22Rv1 (cell line): ENCODE results near the gene DCUN1D2.

ENCODE experiments used
- H3K27ac ChIP-seq: fragments of 450-650 bp; 2 replicates; pipeline ENCODE4 v1.5.1; 2017
- ZFX ChIP-seq: fragments of 450-650 bp; IDR thresholded peaks from 2 replicates; pipeline ENCODE4 v1.6.1; 2017; ENCODE audit warnings: antibody characterized with exemption, borderline replicate concordance
- TF ChIP-seq, protein P1 (sequence below): fragments of 450-650 bp; IDR thresholded peaks from 2 replicates; pipeline ENCODE4 v1.5.1; 2017; ENCODE audit warnings: mild to moderate bottlenecking

DCUN1D2 gene

DNA sequence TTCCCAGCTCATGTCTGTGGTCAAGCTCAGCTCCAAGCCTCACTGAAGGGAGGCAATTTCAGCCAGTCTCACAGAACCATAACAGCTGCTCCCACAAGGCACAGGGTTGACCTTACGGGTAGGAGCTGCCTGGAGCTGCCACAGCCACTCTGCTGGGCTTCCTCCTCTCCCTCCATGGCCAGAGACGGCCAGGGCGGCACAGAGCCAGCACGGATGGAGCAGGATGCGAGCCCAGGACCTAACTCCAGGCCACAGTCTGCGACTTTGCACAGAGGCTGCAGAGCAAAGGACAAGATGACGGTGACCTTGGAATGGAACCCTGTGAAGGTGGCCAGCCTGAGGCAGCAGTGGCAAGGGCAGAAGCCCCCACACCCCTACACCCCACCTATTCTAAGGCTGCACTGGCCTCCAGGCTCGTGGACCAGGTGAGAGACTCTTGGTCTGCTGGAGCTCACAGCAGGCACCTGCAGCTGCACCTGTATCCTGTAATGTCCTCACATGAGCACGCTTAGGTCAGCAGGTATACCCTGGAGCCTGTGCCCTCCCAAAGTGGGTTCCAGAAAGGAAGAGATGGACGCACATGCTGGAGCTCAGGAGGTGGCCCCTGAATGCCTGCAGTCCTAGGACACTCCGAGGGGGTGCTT, 66.9 kb downstream of the DCUN1D2 start:
- TF ChIP-seq, protein P1, sequence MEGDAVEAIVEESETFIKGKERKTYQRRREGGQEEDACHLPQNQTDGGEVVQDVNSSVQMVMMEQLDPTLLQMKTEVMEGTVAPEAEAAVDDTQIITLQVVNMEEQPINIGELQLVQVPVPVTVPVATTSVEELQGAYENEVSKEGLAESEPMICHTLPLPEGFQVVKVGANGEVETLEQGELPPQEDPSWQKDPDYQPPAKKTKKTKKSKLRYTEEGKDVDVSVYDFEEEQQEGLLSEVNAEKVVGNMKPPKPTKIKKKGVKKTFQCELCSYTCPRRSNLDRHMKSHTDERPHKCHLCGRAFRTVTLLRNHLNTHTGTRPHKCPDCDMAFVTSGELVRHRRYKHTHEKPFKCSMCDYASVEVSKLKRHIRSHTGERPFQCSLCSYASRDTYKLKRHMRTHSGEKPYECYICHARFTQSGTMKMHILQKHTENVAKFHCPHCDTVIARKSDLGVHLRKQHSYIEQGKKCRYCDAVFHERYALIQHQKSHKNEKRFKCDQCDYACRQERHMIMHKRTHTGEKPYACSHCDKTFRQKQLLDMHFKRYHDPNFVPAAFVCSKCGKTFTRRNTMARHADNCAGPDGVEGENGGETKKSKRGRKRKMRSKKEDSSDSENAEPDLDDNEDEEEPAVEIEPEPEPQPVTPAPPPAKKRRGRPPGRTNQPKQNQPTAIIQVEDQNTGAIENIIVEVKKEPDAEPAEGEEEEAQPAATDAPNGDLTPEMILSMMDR, result no peak
- TF ChIP-seq ZFX, result no peak
- no peak overlapping the region for H3K27ac ChIP-seq

DNA sequence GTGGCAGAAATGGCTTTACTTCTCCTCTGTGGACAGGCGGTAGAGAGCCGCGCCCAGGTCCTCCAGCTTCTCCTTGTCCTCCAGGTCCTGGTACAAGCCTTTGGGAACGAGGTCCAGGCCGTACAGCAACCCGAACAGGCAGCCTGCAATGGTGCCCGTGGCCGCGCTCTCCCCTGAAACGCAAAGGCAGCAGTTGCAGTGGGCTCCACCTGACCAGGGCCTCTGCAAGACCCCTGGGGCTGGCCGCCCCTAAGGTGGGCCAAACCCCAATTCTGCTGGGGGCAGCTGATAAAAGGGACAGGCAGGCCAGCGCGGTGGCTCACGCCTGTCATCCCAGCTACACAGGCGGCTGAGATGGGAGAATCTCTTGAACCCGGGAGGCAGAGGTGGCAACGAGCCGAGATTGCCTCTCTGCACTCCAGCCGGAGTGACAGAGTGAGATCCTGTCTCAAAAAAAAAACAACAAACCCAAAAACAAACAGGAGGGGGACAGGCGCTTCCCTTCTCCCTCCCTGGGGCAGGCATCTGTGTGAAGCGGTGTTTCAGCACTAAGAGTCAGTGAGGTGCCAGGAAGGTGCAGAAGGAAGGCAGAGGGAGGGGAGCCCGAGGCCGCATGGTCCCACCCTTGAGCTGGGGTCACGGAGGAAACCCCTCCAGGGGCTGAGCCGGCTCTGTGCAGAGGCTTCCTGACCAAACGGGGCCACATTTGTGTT, 67.5 kb downstream of the DCUN1D2 start:
- TF ChIP-seq, protein P1, result no peak
- no peak for TF ChIP-seq ZFX
- no peak overlapping the region for H3K27ac ChIP-seq

DNA sequence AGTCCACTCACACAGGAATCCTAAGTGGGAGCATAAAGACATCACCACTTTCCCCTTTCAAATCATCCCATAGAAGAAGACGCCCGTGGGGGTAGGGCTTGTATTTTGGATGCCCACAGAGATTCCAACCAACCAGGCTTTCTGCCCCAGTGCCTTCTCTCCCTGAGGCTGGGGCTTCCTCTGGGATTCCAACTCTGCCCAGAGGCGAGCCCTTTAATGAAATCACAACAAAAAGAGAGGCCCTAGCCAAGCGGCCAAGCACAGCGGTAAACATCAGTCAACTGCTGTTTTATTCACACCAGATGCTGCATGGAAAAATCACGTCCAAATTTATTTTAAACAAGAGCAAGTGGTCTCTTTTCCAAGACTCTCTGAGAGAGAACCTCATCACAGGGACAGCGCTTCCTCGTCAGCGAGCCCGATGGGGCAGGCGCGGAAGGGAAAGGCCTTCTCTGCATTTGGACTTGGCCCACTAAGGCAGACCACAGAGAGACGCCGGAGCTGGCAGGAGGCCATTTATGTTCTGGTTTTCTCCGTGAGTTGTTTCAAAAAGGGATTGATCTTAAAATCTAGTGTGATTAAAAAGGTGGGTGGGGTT, 68.7 kb downstream of the DCUN1D2 start:
- no peak overlapping the region for H3K27ac ChIP-seq
- no peak for TF ChIP-seq ZFX
- TF ChIP-seq, protein P1, result no peak

DNA sequence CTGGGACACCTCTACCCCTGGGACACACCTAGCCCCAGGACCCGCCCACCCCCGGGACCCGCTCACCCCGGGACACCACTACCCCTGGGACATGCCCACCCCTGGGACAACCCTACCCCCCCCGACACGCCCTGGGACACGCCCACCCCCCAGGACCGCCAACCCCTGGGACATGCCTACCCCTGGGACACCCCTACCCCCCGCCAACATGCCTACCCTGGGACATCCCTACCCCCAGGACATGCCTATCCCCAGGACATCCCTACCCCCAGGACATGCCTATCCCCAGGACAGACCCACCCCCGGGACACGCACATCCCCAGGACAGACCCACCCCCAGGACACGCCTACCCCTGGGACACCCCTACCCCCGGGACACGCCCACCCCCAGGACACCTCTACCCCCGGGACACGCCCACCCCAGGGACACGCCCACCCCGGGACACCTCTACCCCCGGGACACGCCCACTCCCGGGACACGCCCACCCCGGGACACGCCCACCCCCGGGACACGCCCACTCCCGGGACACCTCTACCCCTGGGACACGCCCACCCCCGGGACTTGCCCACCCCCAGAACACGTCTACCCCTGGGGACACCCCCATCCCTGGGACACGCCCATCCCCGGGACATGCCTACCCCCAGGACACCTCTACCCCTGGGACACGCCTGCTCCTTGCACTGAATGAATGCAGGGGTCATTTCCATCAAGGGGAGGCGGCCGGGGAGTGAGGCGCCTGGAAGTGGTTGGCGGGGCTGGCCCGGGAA, 69.5 kb downstream of the DCUN1D2 start:
- no peak overlapping the region for H3K27ac ChIP-seq
- TF ChIP-seq, protein P1, result no peak
- no peak for TF ChIP-seq ZFX

DNA sequence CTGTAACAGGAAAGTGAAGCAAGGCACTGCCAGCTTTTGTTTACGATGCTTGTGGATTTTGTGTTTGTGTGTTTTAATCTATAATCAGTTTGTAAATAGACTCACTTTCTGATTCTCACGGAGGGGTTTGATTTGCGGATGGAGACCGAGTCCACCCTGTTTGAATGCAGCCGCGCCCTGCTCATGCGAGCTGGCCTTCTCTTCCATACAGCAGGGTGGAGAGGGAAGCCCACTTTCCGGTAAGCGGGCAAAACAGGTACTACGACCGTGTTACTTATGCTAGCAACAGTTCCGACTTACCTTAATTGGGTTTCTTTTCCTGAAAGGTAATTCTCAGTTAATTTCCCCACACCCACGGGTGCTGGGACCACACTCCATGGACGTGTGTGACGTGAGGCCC, 70.3 kb downstream of the DCUN1D2 start:
- no peak overlapping the region for H3K27ac ChIP-seq
- TF ChIP-seq, protein P1, result no peak
- TF ChIP-seq ZFX, result no peak

DNA sequence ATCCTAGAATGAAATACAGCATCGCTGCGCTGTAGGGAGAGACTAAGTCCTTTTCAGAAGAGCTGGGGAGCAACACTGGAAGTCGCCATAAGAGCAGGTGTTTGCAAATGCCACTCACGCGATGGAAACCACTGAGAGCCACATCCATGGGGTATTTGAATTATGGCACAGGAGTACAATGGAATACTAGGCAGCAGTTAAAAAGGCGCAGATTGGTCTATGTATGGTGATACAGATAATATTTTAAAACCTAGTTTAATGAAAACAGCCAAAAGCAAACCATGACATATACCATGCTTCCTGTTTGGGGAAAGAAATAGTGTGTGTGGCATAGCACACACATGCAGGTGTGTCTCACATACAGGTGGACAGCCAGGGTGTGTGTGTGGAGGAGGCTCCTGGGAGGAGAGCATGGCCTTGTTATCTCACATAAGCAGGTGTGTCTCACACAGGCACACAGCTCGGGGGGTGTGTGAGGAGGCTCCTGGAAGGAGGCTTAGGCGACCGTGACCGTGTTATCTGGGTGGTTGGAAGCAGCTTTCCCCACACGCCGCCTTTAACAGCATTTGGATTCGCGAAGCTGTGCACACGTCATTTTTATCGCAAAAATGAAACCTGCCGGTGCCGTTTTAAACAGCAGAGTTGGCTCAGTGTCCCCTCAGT, 70.8 kb downstream of the DCUN1D2 start:
- TF ChIP-seq ZFX, result no peak
- TF ChIP-seq, protein P1, result no peak

More for the DNA sequence above, 70.8 kb downstream of the DCUN1D2 start:
- H3K27ac ChIP-seq, result no peak overlapping the region
